ENCODE measurements around the gene EPHA5.

DNA sequence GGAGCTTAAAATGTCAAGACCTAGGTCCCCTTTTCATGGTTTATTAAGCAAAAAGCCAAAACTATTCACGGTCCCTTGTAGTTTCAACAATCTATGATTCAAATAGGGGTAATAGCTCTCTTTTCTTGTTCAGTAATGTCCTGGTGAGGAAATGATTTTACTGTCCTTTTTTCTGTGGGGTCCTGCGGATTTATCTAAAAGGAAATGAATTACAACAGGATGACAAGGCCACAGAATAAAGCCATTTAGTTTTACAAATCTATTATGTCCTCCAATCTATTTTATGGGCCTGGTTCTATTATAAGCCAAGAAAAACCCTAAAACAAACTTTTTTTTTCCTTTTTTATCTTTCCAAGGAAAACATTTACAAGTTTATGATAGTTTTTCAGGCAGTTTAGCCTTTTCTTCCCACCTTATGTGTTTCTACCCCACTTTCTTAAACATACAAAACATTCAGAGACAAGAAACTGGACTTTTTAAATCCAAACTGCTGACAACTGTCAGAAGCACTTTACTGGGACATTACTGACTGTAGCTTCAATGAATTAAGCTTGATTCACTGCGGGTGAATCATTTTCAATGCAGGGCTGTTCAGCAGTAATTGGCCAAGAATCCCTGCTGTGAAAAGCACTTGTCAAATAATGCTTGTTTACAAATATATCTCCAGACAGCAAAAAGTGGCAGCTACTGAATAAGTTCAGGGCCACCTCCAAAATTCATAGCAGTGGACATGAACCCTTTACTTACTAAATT, 4.3 kb downstream of the EPHA5 start:
- TF ChIP-seq SPI1 (IDR thresholded peaks at IDR 0.05; ENCODE audit: low read depth, low read length) (no peak), POLR2A (IDR thresholded peaks at IDR 0.05; ENCODE audit: low read depth, low read length) (no peak), POLR2AphosphoS5 (IDR thresholded peaks at IDR 0.05; ENCODE audit: low read depth, low read length) (no peak), TAF1 (IDR thresholded peaks at IDR 0.05; ENCODE audit: low read depth, low read length) (no peak)

All from GM12891 (cell line).